ENCODE measurements around the gene DTX4.

The DTX4 gene

GRCh38 chr11:59254286-59254685, 82.4 kb downstream of the DTX4 start:
- in situ Hi-C loops (cut with HindIII; ENCODE audit: low sequenced_read_pairs): no loop called here
- TF ChIP-seq, protein P1, sequence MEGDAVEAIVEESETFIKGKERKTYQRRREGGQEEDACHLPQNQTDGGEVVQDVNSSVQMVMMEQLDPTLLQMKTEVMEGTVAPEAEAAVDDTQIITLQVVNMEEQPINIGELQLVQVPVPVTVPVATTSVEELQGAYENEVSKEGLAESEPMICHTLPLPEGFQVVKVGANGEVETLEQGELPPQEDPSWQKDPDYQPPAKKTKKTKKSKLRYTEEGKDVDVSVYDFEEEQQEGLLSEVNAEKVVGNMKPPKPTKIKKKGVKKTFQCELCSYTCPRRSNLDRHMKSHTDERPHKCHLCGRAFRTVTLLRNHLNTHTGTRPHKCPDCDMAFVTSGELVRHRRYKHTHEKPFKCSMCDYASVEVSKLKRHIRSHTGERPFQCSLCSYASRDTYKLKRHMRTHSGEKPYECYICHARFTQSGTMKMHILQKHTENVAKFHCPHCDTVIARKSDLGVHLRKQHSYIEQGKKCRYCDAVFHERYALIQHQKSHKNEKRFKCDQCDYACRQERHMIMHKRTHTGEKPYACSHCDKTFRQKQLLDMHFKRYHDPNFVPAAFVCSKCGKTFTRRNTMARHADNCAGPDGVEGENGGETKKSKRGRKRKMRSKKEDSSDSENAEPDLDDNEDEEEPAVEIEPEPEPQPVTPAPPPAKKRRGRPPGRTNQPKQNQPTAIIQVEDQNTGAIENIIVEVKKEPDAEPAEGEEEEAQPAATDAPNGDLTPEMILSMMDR (IDR thresholded peaks at IDR 0.05; ENCODE audit: low read depth, low read length): no peak
- DNase-seq (ENCODE audit: low read depth, low spot score): no peak
- H3K4me3 ChIP-seq (ENCODE audit: low read depth, low read length): no peak overlapping the region

- TF ChIP-seq, protein P1 (IDR thresholded peaks at IDR 0.05; ENCODE audit: low read depth, low read length): no peak
Measured at GRCh38 chr11:59255281-59255680, 83.3 kb downstream of the DTX4 start.

More at GRCh38 chr11:59255281-59255680, 83.3 kb downstream of the DTX4 start:
- no peak for DNase-seq (ENCODE audit: low read depth, low spot score)
- H3K4me3 ChIP-seq (ENCODE audit: low read depth, low read length): no peak overlapping the region
- in situ Hi-C loops (cut with HindIII; ENCODE audit: low sequenced_read_pairs): no loop called here
